HEK293T (cell line): ENCODE data around the gene ZNF441.

Experiments
- ARNT ChIP-seq: fragments of 450-650 bp; IDR thresholded peaks from 2 replicates; pipeline ENCODE4 v1.6.1; 2017; ENCODE audit warnings: mild to moderate bottlenecking
- BHLHE40 ChIP-seq: fragments of 450-650 bp; IDR thresholded peaks from 2 replicates; pipeline ENCODE4 v1.6.1; 2016; ENCODE audit warnings: mild to moderate bottlenecking, moderate library complexity, borderline replicate concordance
- ELF4 ChIP-seq: fragments of 450-650 bp; IDR thresholded peaks from 2 replicates; pipeline ENCODE4 v1.6.1; 2017; ENCODE audit warnings: antibody characterized with exemption
- FOXK2 ChIP-seq: fragments of 450-650 bp; IDR thresholded peaks from 2 replicates; pipeline ENCODE4 v1.6.1; 2016; ENCODE audit warnings: mild to moderate bottlenecking
- FOXM1 ChIP-seq: fragments of 450-650 bp; IDR thresholded peaks from 2 replicates; pipeline ENCODE4 v1.6.1; 2017; ENCODE audit warnings: mild to moderate bottlenecking, borderline replicate concordance
- PKNOX1 ChIP-seq: fragments of 450-650 bp; IDR thresholded peaks from 2 replicates; pipeline ENCODE4 v1.6.1; 2016
- SP1 ChIP-seq: fragments of 450-650 bp; IDR thresholded peaks from 2 replicates; pipeline ENCODE4 v1.6.1; 2017
- SUZ12 ChIP-seq: fragments of 450-650 bp; IDR thresholded peaks from 2 replicates; pipeline ENCODE4 v1.6.1; 2016; ENCODE audit warnings: mild to moderate bottlenecking
- TARDBP ChIP-seq: fragments of 450-650 bp; IDR thresholded peaks from 2 replicates; pipeline ENCODE4 v1.6.1; 2016

DNA sequence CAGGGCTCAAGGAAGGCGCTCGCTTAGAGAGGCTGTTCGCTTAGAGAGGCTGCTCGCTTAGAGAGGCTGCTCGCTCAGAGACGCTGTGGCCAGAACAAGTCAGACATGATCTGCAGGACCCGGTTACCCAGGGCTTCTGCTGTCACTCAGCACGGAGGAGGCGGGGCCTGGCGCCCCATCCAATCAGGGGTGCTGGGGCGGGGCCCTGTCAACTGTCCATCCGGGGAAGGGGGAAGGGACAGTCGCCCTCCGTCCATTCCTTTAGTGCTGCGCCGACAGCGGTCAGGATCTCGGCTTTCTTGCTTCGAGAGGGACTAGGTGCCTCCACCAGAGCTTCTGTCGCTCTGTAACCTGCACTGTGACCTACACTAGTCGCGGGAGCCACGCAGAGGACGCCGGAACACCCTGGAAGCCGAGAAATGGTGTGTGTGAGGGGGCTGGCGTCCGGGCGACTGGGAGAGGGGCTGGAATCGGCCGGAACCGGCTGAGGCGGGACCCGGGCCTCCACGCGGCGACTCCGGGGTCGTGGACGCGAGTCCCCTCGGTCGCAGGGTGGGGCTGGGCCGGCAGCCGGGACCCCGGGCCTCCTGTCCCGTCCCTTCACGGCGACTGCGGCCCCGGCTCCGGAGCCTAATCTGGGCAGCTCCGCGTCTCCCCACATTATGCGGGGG, 47.4 kb downstream of the ZNF441 start, which contains the start of gene ZNF440:
- TF ChIP-seq ELF4 = no peak
- TF ChIP-seq SUZ12 = no peak
- TF ChIP-seq PKNOX1 = peak; percentile 98
- TF ChIP-seq TARDBP = no peak
- TF ChIP-seq BHLHE40 = no peak
- TF ChIP-seq ARNT = no peak
- TF ChIP-seq FOXM1 = no peak
- TF ChIP-seq SP1 = no peak
- no peak for TF ChIP-seq FOXK2
